GM21515 (cell line): ENCODE data around the gene PCDHGA9.
A peak's percentile ranks its signal among the peaks of the same experiment; 100 is the strongest.
"Not testable (repeated sequence)": the region's sequence is repeated elsewhere in the genome, so short reads cannot be mapped to it uniquely, and the experiment has no call there.

Experiments
- ATAC-seq: cut with Tn5 transposase; IDR thresholded peaks from one replicate; pipeline ENCODE4 v1.9.1; 2021; ENCODE audit not compliant: unreplicated experiment

The PCDHGA9 gene

GRCh38 chr5:141402553-141403243, at the start of gene PCDHGA9:
Gene PCDHGA9 (plus strand): TSS chr5:141402778. CDS start chr5:141402953, 175 bp downstream.
- ATAC-seq = no peak

GRCh38 chr5:141354900-141355469, 47.6 kb upstream of the PCDHGA9 start, which contains the start of gene PCDHGA4:
Gene PCDHGA4 (plus strand): TSS chr5:141355021. CDS start chr5:141355108, 87 bp downstream.
- ATAC-seq = no peak

- no peak for ATAC-seq
Observed at GRCh38 chr5:141355641-141356040, 46.9 kb upstream of the PCDHGA9 start.

GRCh38 chr5:141356133-141356532, 46.4 kb upstream of the PCDHGA9 start:
- ATAC-seq = no peak

- no peak for ATAC-seq
Observed at GRCh38 chr5:141356950-141357349, 45.6 kb upstream of the PCDHGA9 start.

GRCh38 chr5:141359790-141360426, 42.7 kb upstream of the PCDHGA9 start, which contains the start of gene PCDHGB2:
Gene PCDHGB2 (plus strand): TSS chr5:141359994. CDS start chr5:141360136, 142 bp downstream.
- ATAC-seq = peak; percentile 63

GRCh38 chr5:141360685-141361084, 41.9 kb upstream of the PCDHGA9 start:
- no peak for ATAC-seq

- ATAC-seq = no peak
Observed at GRCh38 chr5:141362719-141363118, 39.9 kb upstream of the PCDHGA9 start.

GRCh38 chr5:141363952-141364660, 38.5 kb upstream of the PCDHGA9 start, which contains the start of gene PCDHGA5:
Gene PCDHGA5 (plus strand): TSS chr5:141364162. CDS start chr5:141364331, 169 bp downstream.
- no peak for ATAC-seq

- ATAC-seq = no peak
Observed at GRCh38 chr5:141366016-141366896, 36.3 kb upstream of the PCDHGA9 start.

- ATAC-seq = peak; percentile 96
Observed at GRCh38 chr5:141369994-141370848, 32.4 kb upstream of the PCDHGA9 start, which contains the start of gene PCDHGB3. Gene PCDHGB3 (plus strand): TSS chr5:141370242. CDS start chr5:141370395, 153 bp downstream.

- ATAC-seq = no peak
Observed at GRCh38 chr5:141371572-141372475, 30.8 kb upstream of the PCDHGA9 start.

- ATAC-seq = no peak
Observed at GRCh38 chr5:141373673-141374317, 28.8 kb upstream of the PCDHGA9 start, which contains the start of gene PCDHGA6. Gene PCDHGA6 (plus strand): TSS chr5:141373891. CDS start chr5:141374084, 193 bp downstream.

- no peak for ATAC-seq
Observed at GRCh38 chr5:141374627-141375026, 28.0 kb upstream of the PCDHGA9 start.

- ATAC-seq = not testable (repeated sequence)
Observed at GRCh38 chr5:141375444-141376155, 27.0 kb upstream of the PCDHGA9 start.

- ATAC-seq = no peak
Observed at GRCh38 chr5:141382469-141383294, 19.9 kb upstream of the PCDHGA9 start, which contains the start of gene PCDHGA7. Gene PCDHGA7 (plus strand): TSS chr5:141382742. CDS start chr5:141382900, 158 bp downstream.
